Endothelial cell of umbilical vein (primary cell): ENCODE data around the gene STAC3. TPM values are rescaled to one million over a fixed set of nuclear protein-coding genes. Genes with fewer than 3 reads are reported as not detected.

Source experiments
- BruUV-seq: library from RNA; stranded (reverse); fragments of 400-500 nt; replicated peaks from 2 replicates; lab custom pipeline; 2021; lab: Mats Ljungman, UMichigan
- CTCF ChIA-PET: fragments of 300-600, 350-600 bp; sonication (Branson Sonifier 250); formaldehyde crosslinking; loops from one replicate; lab custom pipeline; 2021; ENCODE audit warnings: antibody characterized with exemption, inconsistent platforms; lab: Charles Lee
- POLR2A ChIA-PET: fragments of 300-600, 350-600 bp; sonication (Branson Sonifier 250); formaldehyde crosslinking; loops from one replicate; lab custom pipeline; 2021; ENCODE audit warnings: antibody characterized with exemption, inconsistent platforms; lab: Charles Lee
- DNase-seq: peaks from one replicate; pipeline ENCODE4 v3.0.0-alpha.2; 2011; ENCODE audit warnings: low read depth, low spot score
- FAIRE-seq: peaks from 2 replicates; lab custom pipeline; 2011; peaks lifted over from hg19 to GRCh38; lab: Jason Lieb, UNC
- H2AFZ ChIP-seq: 2 replicates; pipeline ENCODE4 v1.6.0; 2012; ENCODE audit warnings: low read depth, low read length, control low read depth, inconsistent platforms
- H3K27ac ChIP-seq: 2 replicates; pipeline ENCODE4 v1.5.1; 2011; ENCODE audit warnings: low read depth, mild to moderate bottlenecking, control low read depth, low read length, moderate library complexity; ENCODE audit not compliant: insufficient read depth
- H3K27me3 ChIP-seq, 2 experiments: 2 replicates each; pipeline versions ENCODE4 v1.6.0 to v1.6.1; 2011; ENCODE audit warnings: low read length in 2 of 2, mixed read lengths in 1 of 2; ENCODE audit not compliant: control insufficient read depth in 2 of 2, insufficient read depth in 2 of 2
- H3K36me3 ChIP-seq, 2 experiments: 2 replicates in 1 of 2; 3 replicates in 1 of 2; pipeline ENCODE4 v1.5.1; 2011; ENCODE audit warnings: low read length in 2 of 2, mild to moderate bottlenecking in 1 of 2, moderate library complexity in 1 of 2; ENCODE audit not compliant: control insufficient read depth in 2 of 2, insufficient read depth in 2 of 2; ENCODE audit errors: extremely low read depth in 1 of 2
- H3K4me1 ChIP-seq: 3 replicates; pipeline ENCODE4 v1.5.1; 2011; ENCODE audit warnings: mild to moderate bottlenecking, low read length; ENCODE audit not compliant: control insufficient read depth, insufficient read depth; ENCODE audit errors: extremely low read depth
- H3K4me2 ChIP-seq: 2 replicates; pipeline ENCODE4 v1.6.1; 2011; ENCODE audit warnings: low read length, control low read depth, mixed read lengths; ENCODE audit not compliant: insufficient read depth
- H3K4me3 ChIP-seq, 3 experiments: fragments of 200-600 bp in 1 of 3; sonication (generic), shearing (Covaris generic) in 1 of 3; replicated peaks in 1 of 3; 2 replicates each; pipeline ENCODE4 v1.5.1; 2011 to 2016; ENCODE audit warnings: control low read depth in 3 of 3, low read length in 3 of 3, mild to moderate bottlenecking in 2 of 3, inconsistent platforms in 1 of 3, low read depth in 1 of 3, moderate library complexity in 1 of 3; ENCODE audit not compliant: insufficient read depth in 1 of 3
- H3K79me2 ChIP-seq: 2 replicates; pipeline ENCODE4 v1.6.0; 2012; ENCODE audit warnings: low read length, inconsistent platforms; ENCODE audit not compliant: control insufficient read depth, insufficient read depth
- H3K9ac ChIP-seq: replicated peaks from 2 replicates; pipeline ENCODE3; 2011; ENCODE audit warnings: low read length, control low read depth; ENCODE audit not compliant: insufficient read depth; ENCODE audit errors: extremely low read depth
- H3K9me1 ChIP-seq: replicated peaks from 3 replicates; pipeline ENCODE4 v1.6.0; 2011; ENCODE audit warnings: mild to moderate bottlenecking, low read length; ENCODE audit not compliant: control insufficient read depth, insufficient read depth; ENCODE audit errors: extremely low read depth
- H3K9me3 ChIP-seq: replicated peaks from 2 replicates; pipeline ENCODE4 v1.5.1; 2012; ENCODE audit warnings: low read length, inconsistent platforms; ENCODE audit not compliant: control insufficient read depth, insufficient read depth
- H4K20me1 ChIP-seq: replicated peaks from 2 replicates; pipeline ENCODE3; 2011; ENCODE audit warnings: mild to moderate bottlenecking, low read length; ENCODE audit not compliant: control insufficient read depth, insufficient read depth; ENCODE audit errors: extremely low read depth
- EZH2 ChIP-seq: IDR thresholded peaks from 2 replicates; pipeline ENCODE4 v1.6.1; 2012; ENCODE audit warnings: borderline replicate concordance, low read depth, mild to moderate bottlenecking, moderate library complexity, low read length, inconsistent platforms; ENCODE audit not compliant: severe bottlenecking
- FOS ChIP-seq: IDR thresholded peaks from 2 replicates; pipeline ENCODE4 v1.6.1; 2011; ENCODE audit warnings: mild to moderate bottlenecking, low read length, moderate library complexity, borderline replicate concordance; ENCODE audit not compliant: insufficient read depth
- GATA2 ChIP-seq: IDR thresholded peaks from 2 replicates; pipeline ENCODE4 v1.7.0; 2011; ENCODE audit warnings: low read depth, mild to moderate bottlenecking, moderate library complexity, mixed read lengths, low read length; ENCODE audit not compliant: insufficient read length, insufficient read depth
- JUN ChIP-seq: IDR thresholded peaks from 2 replicates; pipeline ENCODE4 v1.6.1; 2011; ENCODE audit warnings: borderline replicate concordance, low read depth; ENCODE audit not compliant: insufficient read length, insufficient read depth
- MYC ChIP-seq: IDR thresholded peaks from one replicate; pipeline ENCODE4 v1.6.1; 2011; ENCODE audit warnings: mild to moderate bottlenecking, low read depth, low read length
- POLR2A ChIP-seq: IDR thresholded peaks from 2 replicates; pipeline ENCODE4 v1.6.1; 2012; ENCODE audit warnings: low read depth, mild to moderate bottlenecking, control low read depth, low read length
- POLR2AphosphoS5 ChIP-seq: IDR thresholded peaks from 2 replicates; pipeline ENCODE4 v1.6.1; 2012; ENCODE audit warnings: low read depth, mild to moderate bottlenecking, control low read depth, low read length, moderate library complexity; ENCODE audit not compliant: insufficient read depth
- dilution Hi-C: fragments of 300-500 bp; cut with MboI; formaldehyde crosslinking; loops from one replicate; pipeline ENCODE4 v1.15.0; 2019; ENCODE audit warnings: low sequenced_read_pairs; ENCODE audit not compliant: extremely low pct_ligation_motif_present
- intact Hi-C: fragments of 100-400 bp; cut with micrococcal nuclease; formaldehyde crosslinking; loops from one replicate; pipeline ENCODE4 v1.10.0; 2022
- polyA plus RNA-seq, 4 experiments: library from polyadenylated mRNA; depleted of rRNA in 3 of 4; stranded (reverse) in 3 of 4; unstranded in 1 of 4; fragments of >200 nt; gene quantifications; 2 replicates each; pipeline versions ENCODE4 v1.2.1 to v1.2.3, GENCODE V29; 2011 to 2012; ENCODE audit warnings: missing spikeins in 1 of 4
- total RNA-seq: library from RNA; stranded (reverse); gene quantifications from 2 replicates; pipeline ENCODE4 v1.2.3, GENCODE V29; 2021
- TF ChIP-seq, protein P1 (sequence below), 2 donors: IDR thresholded peaks; 1 replicate in 1 of 2; 2 replicates in 1 of 2; pipeline ENCODE4 v1.5.1; 2011; ENCODE audit warnings: low read length in 2 of 2, mild to moderate bottlenecking in 2 of 2, moderate library complexity in 2 of 2, control low read depth in 1 of 2, inconsistent platforms in 1 of 2, low read depth in 1 of 2; ENCODE audit not compliant: insufficient read depth in 1 of 2; ENCODE audit errors: extremely low read depth in 1 of 2
- TF ChIP-seq, protein P2 (sequence below): IDR thresholded peaks from 2 replicates; pipeline ENCODE4 v1.6.1; 2011; ENCODE audit not compliant: insufficient read depth, insufficient read length

The STAC3 gene
- total and polyA plus RNA-seq, 2 donors (not counting 3 experiments of a cell fraction or from before 2014, with no cell fraction given): 0.36 to 0.55 TPM

DNA sequence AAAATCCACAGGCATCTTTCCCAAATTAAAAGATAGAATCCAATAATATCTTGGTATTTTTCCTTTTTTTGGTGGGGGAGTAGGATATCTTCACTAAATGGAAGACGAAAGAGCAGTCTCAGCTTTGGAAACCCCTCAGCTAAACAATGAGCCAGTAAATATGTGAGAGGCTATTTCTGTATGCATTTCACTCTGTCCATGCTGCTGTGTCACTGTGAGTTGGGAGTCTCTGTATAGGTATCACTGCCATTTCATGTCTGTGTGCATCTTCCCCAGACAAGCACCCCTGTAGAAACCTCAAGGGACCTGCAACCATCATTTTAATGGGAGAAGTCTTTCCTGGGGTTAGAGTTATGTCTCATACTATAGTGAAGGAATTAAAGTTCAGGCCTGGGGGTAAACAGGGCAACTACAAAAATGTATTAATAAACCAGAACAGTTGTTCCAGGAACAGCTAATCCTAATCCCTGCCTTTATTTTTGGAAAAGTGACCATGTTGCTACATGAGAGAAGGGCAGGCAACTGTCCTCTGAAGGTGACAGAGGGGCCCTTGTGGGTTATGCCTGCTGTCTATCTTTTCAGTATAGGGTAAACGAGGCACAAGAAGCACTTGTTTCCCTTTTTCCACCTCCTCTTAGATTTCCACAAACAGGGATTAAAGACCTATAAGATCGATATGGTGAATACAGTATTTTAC lies 11.3 kb upstream of the STAC3 start:
- intact Hi-C loops: no loop called here
- Histone ChIP-seq H3K4me3 (no peak overlapping the region), H3K9ac (no peak overlapping the region), H3K9me3 (no peaks in the 10 kb centered on the region), H3K27me3 (no peaks in the 10 kb centered on the region), H3K27ac (no peak overlapping the region), H3K9me1 (no peaks in the 10 kb centered on the region), H3K4me1 (no peaks in the 10 kb centered on the region), H2AFZ (no peak overlapping the region), H3K4me2 (no peak overlapping the region), H3K79me2 (no peaks in the 10 kb centered on the region), H4K20me1 (no peaks in the 10 kb centered on the region), H3K36me3 (peaks cover 0 to 17% of the 10 kb centered on the region in 2 experiments)
- FAIRE-seq (no peak), DNase-seq (no peak)
- ChIA-PET CTCF (interaction anchor here (1.4 to 1.7 kb wide), 2 partner anchors 20 to 191 kb away, joined by 7 to 11 read pairs; no protein-coding TSS in a partner anchor), POLR2A (no interaction called here)
- BruUV-seq: no TSS peak
- dilution Hi-C loops: no loop called here
- TF ChIP-seq JUN: no peak
- no peak for TF ChIP-seq EZH2
- no peak for TF ChIP-seq POLR2AphosphoS5
- TF ChIP-seq POLR2A: no peak
- TF ChIP-seq MYC: no peak
- TF ChIP-seq, protein P1, sequence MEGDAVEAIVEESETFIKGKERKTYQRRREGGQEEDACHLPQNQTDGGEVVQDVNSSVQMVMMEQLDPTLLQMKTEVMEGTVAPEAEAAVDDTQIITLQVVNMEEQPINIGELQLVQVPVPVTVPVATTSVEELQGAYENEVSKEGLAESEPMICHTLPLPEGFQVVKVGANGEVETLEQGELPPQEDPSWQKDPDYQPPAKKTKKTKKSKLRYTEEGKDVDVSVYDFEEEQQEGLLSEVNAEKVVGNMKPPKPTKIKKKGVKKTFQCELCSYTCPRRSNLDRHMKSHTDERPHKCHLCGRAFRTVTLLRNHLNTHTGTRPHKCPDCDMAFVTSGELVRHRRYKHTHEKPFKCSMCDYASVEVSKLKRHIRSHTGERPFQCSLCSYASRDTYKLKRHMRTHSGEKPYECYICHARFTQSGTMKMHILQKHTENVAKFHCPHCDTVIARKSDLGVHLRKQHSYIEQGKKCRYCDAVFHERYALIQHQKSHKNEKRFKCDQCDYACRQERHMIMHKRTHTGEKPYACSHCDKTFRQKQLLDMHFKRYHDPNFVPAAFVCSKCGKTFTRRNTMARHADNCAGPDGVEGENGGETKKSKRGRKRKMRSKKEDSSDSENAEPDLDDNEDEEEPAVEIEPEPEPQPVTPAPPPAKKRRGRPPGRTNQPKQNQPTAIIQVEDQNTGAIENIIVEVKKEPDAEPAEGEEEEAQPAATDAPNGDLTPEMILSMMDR (IDR thresholded peaks at IDR 0.05; ENCODE audit: extremely low read depth in 1 of 2, insufficient read depth in 1 of 2, low read depth in 1 of 2, low read length in 2 of 2): no peak
- TF ChIP-seq, protein P2, sequence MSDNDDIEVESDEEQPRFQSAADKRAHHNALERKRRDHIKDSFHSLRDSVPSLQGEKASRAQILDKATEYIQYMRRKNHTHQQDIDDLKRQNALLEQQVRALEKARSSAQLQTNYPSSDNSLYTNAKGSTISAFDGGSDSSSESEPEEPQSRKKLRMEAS: no peak
- TF ChIP-seq GATA2: no peak
- TF ChIP-seq FOS: no peak
